ENCODE data around the gene OMA1.

The OMA1 gene

DNA sequence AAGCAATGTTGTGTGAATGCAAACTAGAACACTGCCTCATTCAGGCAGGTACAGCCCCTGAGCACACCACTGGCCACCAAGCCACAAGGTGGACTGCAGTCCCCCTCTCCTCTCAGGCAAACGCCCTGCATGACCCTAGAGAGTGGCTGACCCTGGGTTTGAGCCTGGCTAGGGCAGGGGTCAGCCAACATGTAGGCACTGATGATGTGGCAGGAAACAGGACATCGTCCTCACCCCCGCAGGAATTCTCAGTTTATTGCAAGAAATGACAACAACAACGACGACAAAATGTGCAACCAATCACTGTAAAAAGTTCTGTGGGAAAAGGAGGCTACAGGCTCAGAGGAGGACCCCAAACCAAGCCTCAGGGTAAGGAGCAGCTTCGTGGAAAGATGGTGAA lies 81.3 kb downstream of the OMA1 start:
- no peak for DNase-seq (ENCODE audit: low read depth in 2 of 3, low spot score in 2 of 3)

DNA sequence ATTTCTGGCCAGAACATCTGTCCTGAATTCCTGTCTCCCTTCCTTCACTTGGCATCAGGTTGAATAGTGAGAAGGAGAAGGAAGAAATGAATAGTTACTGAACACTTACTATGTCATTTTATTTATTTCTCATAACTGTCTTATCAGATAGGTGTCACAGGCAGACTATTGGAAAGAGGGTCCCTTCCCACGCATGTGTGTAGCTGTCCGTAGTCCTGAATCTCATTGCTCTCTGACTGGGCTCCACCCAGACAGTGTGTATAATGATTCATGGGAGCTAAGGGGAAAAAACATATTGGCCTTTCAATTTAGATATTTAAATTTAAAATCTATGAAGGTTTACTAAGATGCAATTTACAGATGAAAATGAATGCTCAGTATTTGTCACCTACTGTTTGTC lies 86.1 kb downstream of the OMA1 start:
- no peak for DNase-seq (ENCODE audit: low read depth in 2 of 3, low spot score in 2 of 3)

DNA sequence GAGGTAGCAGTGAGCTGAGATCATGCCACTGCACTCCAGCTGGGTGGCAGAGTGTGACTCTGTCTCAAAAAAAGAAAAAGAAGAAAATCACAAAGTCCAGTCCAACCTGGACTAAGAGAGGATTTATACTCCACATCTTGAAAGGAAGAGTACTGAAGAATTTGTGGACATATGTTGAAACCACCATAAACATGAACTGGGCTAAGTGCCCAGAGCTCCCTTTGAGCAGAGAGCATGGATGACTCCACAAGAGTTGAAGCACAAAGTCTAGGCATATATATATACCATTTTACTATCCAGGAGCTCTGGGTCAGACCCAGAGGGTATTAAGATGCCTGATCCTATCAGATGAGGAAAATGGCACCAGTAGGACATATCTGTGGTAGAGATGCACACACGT lies 86.6 kb downstream of the OMA1 start:
- no peak for DNase-seq (ENCODE audit: low read depth in 2 of 3, low spot score in 2 of 3)

DNA sequence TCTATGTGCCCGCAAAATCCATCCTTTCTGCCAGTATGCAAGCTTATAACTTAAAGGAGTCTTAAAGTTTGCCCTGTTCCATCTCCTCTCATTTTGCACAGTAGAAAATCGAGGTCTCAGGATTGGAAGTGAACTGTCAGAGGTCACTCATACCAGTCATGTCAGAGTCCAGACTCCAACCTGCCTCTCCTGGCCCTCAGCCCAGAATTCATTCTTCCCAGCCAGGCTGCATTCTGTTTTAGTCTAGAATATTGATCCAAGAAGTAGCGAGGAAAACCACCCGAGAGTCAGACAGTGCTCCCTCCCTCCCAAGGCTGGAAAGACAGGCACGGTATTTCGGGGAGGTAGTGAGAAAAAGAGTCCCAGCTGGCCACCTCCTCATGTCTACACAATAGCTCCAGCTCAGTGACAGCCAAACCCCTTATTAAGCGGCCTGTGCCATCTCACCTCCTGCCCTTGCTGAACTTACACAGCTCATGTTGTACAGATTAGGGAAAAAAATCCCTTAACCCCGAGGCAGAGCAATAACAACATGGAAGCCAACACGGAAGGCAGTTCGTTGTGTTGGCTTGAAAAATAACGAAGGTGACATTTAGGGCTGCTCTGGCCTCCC lies 89.4 kb downstream of the OMA1 start:
- no peak for DNase-seq (ENCODE audit: low read depth in 2 of 3, low spot score in 2 of 3)

GRCh38 chr1:58456470-58456869 lies 90.1 kb downstream of the OMA1 start:
- DNase-seq (ENCODE audit: low read depth in 2 of 3, low spot score in 2 of 3): no peak

GRCh38 chr1:58454807-58455206 lies 91.7 kb downstream of the OMA1 start:
- DNase-seq (ENCODE audit: low read depth in 2 of 3, low spot score in 2 of 3): no peak

DNA sequence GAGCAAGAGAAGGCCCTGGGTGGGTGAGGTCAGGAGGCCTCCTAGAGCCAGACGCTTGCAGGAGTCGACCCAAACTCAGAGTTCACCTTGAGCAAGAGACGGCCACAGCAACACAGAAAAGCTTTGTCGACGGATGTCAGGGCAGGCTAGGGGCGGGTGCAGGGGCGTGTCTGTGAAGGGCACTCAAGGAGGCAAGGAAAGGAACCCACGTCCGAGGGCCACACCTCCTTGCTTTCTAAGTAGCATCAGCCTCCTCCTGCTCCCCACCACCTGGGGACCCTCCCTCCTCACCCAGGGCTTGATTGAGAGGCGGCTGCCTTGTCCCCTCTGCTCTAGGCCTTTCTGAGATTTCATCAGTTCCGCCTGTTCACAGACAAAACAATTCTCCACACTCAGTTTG lies 92.1 kb downstream of the OMA1 start:
- DNase-seq (ENCODE audit: low read depth in 2 of 3, low spot score in 2 of 3): no peak

- no peak for DNase-seq (ENCODE audit: low read depth in 2 of 3, low spot score in 2 of 3)
Observed at GRCh38 chr1:58451560-58452191, 94.8 kb downstream of the OMA1 start.

DNA sequence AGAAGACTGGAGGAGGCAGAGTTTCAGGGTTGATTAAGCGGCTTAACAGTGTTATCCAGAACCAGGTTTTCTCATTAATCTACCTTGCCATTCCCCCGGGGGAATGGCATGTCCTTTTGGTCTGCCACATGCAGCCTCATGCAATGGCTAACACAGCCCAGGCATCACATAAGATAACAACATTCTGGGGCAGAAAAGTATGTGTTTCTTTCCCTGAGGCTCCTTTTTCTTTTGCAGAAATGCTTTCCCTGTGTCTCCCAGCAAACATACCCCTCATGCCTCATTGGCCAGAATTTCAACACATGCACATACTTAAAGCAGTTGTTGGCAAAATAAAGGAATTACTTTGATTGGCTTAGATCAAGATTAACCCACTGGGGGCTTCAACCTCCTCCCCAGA lies 98.6 kb downstream of the OMA1 start:
- DNase-seq (ENCODE audit: low read depth in 2 of 3, low spot score in 2 of 3): no peak

DNA sequence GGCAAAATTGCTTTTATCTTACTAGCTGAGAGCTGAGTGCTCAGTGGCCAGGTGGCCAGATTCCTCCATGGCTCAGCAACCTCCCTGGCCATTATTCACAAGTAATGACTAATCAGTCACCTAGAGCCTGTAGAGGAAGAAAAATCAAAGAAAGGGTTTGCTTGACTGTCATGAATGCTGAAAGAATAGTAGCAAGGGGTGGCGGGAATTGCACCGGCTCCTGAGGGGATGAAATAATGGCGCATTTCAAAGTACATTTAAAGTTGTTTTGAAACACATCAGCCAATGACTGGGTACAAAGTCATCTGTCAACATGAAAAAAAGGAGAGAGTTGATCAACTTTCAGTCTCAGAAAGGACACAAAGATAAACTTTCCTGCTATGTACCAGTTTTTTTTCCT lies 99.5 kb downstream of the OMA1 start:
- no peak for DNase-seq (ENCODE audit: low read depth in 2 of 3, low spot score in 2 of 3)

GRCh38 chr1:58446368-58446767 lies 100.2 kb downstream of the OMA1 start:
- DNase-seq (ENCODE audit: low read depth in 2 of 3, low spot score in 2 of 3): no peak

DNA sequence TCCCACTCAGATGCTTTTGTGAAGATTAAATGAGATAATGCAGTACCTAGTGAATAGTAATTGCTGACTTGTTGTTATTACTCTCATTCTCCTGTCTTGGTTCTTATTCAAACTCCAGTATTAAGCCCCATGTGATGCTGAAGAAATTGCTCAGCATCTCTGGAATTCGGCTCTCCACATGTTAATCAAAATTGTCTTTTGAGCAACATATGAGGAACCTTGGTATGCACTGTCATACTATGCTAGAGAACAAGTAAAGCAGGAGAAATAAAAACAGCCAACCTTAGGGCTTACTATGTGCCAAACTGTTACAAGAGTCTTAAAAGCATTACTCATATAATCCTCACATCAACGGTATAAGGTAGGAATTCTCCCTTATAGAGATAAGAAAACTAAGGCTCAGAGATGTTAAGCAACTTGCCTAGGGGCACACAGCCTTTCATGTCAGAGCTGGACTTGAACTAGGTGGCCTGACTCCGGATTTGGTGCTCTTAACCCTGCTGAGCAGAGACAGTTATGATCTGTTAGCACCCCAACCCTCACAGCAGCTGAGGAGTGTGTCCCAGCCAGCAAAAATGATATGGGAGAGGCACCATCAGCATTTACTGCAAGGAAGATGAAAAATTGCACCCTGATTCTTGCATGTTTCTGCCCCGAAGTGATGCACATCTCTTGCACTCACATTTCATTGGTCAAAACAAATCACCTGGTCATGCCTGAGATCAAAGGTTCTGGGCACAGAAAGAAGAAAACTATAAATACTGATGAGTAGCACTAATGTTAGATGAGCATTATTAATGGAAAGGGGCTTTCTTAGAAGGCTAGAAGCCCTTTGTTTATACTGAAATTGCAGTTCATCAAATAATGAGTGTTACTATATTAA lies 102.3 kb downstream of the OMA1 start:
- no peak for DNase-seq (ENCODE audit: low read depth in 2 of 3, low spot score in 2 of 3)

DNA sequence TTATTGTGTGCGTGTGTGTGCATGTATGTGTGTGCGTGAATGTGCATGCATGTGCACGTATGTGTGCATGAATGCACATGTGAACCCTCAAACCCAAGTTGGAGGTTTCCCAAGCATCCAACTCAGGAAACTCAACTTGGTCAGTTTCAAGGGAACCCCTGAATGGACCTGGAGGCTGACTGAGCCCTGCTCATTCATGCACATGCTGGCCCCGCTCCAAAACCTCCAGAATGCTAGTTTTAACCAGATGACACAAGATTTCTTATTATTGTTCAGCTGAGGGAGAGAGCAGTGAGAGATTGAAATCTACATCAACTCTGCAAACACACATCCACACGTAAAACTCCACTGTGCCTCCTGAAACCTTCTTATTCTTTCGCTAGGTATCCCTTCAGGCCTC lies 104.4 kb downstream of the OMA1 start:
- DNase-seq (ENCODE audit: low read depth in 2 of 3, low spot score in 2 of 3): no peak

- no peak for DNase-seq (ENCODE audit: low read depth in 2 of 3, low spot score in 2 of 3)
Observed at GRCh38 chr1:58441699-58442098, 104.8 kb downstream of the OMA1 start.

GRCh38 chr1:58440696-58441095 lies 105.8 kb downstream of the OMA1 start:
- DNase-seq (ENCODE audit: low read depth in 2 of 3, low spot score in 2 of 3): no peak

- no peak for DNase-seq (ENCODE audit: low read depth in 2 of 3, low spot score in 2 of 3)
Observed at GRCh38 chr1:58439946-58440345, 106.6 kb downstream of the OMA1 start.

DNA sequence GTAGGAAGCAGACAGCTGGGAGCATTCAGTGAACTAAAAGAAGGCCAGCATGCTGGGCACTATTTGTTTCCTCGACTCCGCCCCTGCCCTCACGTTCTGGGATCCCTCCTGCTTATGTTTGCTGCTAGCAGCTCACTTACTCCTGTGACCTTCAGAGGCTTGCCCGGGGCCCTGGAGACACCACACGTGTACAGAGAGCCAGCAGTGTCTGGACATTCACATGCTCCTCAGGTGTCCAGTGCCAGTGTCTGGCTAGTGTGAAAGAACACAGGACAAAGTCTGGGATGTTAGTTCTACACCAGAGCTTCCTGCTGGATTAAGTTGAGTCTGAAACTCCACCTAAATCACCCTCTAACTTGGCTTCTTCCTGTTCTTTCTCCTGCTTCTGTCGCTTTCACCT lies 108.1 kb downstream of the OMA1 start:
- DNase-seq (ENCODE audit: low read depth in 2 of 3, low spot score in 2 of 3): no peak

DNA sequence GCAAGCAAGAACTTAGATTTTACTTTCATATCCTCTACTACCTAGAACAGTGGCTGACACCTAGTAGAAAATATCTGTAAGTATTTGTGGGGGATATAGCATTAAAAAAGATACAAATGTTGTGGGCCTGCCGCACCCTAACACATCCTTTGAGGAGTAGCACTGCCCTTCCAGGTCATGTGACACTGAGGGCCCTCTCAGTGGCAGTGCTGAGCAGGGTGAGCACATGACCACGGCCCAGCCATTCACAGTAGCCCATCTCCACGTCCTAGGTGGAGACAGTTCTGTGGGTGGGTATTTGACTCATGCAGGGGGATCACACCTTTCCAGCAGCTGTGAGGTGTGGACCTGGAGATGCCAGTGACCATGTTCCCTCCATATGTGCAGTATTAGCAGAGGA lies 108.9 kb downstream of the OMA1 start:
- no peak for DNase-seq (ENCODE audit: low read depth in 2 of 3, low spot score in 2 of 3)

DNA sequence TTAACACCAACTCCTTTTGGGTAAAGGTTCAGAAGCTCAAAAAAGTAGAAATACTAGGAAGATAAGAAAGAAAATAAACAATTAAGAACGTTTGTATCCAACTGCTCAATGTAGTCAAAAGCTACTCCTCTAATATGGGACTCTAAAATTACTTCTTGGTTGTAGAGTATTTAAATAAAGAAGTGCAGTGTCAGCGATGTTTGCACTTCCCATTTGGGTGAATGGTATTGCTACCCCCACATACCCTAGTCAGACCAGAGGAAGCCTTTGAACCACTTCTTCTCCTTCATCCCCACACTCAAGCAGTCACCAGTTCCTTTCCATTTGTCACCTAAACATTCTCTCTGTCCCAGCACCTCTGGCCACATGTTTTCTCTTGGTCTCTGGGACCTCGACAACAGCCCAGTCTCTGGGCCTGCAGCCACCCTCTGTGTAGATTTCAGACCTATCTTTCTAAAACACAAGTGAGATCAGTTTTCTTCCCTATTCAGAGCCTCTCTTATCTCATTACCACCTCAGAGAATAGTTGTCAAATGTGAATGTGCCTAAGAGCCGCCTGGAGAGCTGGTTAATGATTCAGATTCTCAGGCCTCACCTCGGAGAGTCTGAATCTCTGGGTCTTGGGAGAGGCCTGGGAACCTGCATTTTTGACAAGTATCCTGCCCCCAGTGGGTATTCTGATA lies 109.8 kb downstream of the OMA1 start:
- no peak for DNase-seq (ENCODE audit: low read depth in 2 of 3, low spot score in 2 of 3)

GRCh38 chr1:58435376-58435775 lies 111.2 kb downstream of the OMA1 start:
- DNase-seq (ENCODE audit: low read depth in 2 of 3, low spot score in 2 of 3): no peak

GRCh38 chr1:58434607-58435006 lies 111.9 kb downstream of the OMA1 start:
- no peak for DNase-seq (ENCODE audit: low read depth in 2 of 3, low spot score in 2 of 3)

GRCh38 chr1:58434181-58434580 lies 112.3 kb downstream of the OMA1 start:
- DNase-seq (ENCODE audit: low read depth in 2 of 3, low spot score in 2 of 3): no peak

Measured in activated CD8-positive, alpha-beta memory T cell treated with anti-CD3 and anti-CD28 coated beads for 48 hours (primary cell).